ENCODE measurements around the gene NUP188. TPM values are rescaled to one million over a fixed set of nuclear protein-coding genes. Genes with fewer than 3 reads are reported as not detected.

NUP188 gene
- total RNA-seq, 1 experiment from 2014 or later: 98.9 TPM

DNA sequence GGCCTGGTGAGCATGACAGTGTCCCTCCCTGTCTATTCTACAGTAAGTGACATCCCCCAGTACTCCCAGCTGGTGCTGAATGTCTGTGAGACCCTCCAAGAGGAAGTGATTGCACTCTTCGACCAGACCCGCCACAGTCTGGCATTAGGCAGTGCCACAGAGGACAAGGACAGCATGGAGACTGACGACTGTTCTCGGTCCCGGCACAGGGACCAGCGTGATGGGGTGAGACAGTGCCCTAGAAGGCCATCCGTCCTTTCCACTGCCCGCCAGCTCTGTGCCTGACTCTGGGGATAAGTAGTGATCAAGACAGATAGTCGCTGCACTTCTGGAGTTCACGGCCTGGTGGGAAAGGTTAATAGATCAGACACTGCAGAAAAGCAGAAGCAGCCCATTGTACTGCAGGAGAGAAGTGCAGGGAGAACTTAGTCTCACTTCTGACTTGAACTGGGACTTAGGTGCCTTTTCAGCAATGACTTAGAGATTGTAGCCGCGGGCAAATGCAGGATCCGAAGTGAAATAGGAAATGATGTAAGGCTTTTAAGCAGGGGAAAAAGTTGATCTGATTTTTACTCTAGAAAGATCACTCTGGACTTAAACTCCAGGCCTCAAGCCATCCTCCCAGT lies 52.2 kb downstream of the NUP188 start:
- no peak overlapping the region; the same call in 1 of the 2 replicates for H3K27ac Mint-ChIP-seq
- DNase-seq (ENCODE audit: low spot score) (no peak), ATAC-seq (no peak)
- ChIA-PET CTCF (interaction anchor here (1.1 kb wide), 1 partner anchor 72 kb away, joined by 3 read pairs; no protein-coding TSS in a partner anchor), POLR2A (no interaction called here)
- no peaks in the 10 kb centered on the region for H3K9me3 Mint-ChIP-seq
- H3K27me3 Mint-ChIP-seq (ENCODE audit: low read depth): no peaks in the 10 kb centered on the region
- H3K4me1 Mint-ChIP-seq: no peaks in the 10 kb centered on the region
- H3K4me3 Mint-ChIP-seq: no peak overlapping the region
- H3K36me3 Mint-ChIP-seq: peaks cover 81% of the 10 kb centered on the region
- TF ChIP-seq, protein P1, sequence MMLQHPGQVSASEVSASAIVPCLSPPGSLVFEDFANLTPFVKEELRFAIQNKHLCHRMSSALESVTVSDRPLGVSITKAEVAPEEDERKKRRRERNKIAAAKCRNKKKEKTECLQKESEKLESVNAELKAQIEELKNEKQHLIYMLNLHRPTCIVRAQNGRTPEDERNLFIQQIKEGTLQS (CRISPR knock-in tag; conservative IDR thresholded peaks at IDR 0.05): no peak
- TF ChIP-seq, protein P2, sequence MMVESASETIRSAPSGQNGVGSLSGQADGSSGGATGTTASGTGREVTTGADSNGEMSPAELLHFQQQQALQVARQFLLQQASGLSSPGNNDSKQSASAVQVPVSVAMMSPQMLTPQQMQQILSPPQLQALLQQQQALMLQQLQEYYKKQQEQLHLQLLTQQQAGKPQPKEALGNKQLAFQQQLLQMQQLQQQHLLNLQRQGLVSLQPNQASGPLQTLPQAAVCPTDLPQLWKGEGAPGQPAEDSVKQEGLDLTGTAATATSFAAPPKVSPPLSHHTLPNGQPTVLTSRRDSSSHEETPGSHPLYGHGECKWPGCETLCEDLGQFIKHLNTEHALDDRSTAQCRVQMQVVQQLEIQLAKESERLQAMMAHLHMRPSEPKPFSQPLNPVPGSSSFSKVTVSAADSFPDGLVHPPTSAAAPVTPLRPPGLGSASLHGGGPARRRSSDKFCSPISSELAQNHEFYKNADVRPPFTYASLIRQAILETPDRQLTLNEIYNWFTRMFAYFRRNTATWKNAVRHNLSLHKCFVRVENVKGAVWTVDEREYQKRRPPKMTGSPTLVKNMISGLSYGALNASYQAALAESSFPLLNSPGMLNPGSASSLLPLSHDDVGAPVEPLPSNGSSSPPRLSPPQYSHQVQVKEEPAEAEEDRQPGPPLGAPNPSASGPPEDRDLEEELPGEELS (CRISPR knock-in tag; IDR thresholded peaks at IDR 0.05): no peak
- no peak for TF ChIP-seq USF1 (CRISPR knock-in tag; IDR thresholded peaks at IDR 0.05)
- TF ChIP-seq ZNF121 (CRISPR knock-in tag; IDR thresholded peaks at IDR 0.05): no peak
- no peak for TF ChIP-seq ELF4 (CRISPR knock-in tag; IDR thresholded peaks at IDR 0.05; ENCODE audit: low read depth)
- TF ChIP-seq IRF2 (CRISPR knock-in tag; IDR thresholded peaks at IDR 0.05; ENCODE audit: borderline replicate concordance, low read depth): no peak
- no peak for TF ChIP-seq PRDM15 (CRISPR knock-in tag; IDR thresholded peaks at IDR 0.05)
- TF ChIP-seq, protein P3, sequence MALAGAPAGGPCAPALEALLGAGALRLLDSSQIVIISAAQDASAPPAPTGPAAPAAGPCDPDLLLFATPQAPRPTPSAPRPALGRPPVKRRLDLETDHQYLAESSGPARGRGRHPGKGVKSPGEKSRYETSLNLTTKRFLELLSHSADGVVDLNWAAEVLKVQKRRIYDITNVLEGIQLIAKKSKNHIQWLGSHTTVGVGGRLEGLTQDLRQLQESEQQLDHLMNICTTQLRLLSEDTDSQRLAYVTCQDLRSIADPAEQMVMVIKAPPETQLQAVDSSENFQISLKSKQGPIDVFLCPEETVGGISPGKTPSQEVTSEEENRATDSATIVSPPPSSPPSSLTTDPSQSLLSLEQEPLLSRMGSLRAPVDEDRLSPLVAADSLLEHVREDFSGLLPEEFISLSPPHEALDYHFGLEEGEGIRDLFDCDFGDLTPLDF (CRISPR knock-in tag; IDR thresholded peaks at IDR 0.05): no peak
- TF ChIP-seq PREB (CRISPR knock-in tag; IDR thresholded peaks at IDR 0.05; ENCODE audit: borderline replicate concordance): no peak
- no peak for TF ChIP-seq SP1 (CRISPR knock-in tag; conservative IDR thresholded peaks at IDR 0.05)
- TF ChIP-seq ARID4B (CRISPR knock-in tag; IDR thresholded peaks at IDR 0.05; ENCODE audit: borderline replicate concordance): no peak
- no peak for TF ChIP-seq RORB (CRISPR knock-in tag; IDR thresholded peaks at IDR 0.05)
- TF ChIP-seq PRRX2 (CRISPR knock-in tag; IDR thresholded peaks at IDR 0.05): no peak
- TF ChIP-seq MAX (CRISPR knock-in tag; IDR thresholded peaks at IDR 0.05): no peak
- no peak for TF ChIP-seq ZNF281 (CRISPR knock-in tag; IDR thresholded peaks at IDR 0.05)
- TF ChIP-seq, protein P4, sequence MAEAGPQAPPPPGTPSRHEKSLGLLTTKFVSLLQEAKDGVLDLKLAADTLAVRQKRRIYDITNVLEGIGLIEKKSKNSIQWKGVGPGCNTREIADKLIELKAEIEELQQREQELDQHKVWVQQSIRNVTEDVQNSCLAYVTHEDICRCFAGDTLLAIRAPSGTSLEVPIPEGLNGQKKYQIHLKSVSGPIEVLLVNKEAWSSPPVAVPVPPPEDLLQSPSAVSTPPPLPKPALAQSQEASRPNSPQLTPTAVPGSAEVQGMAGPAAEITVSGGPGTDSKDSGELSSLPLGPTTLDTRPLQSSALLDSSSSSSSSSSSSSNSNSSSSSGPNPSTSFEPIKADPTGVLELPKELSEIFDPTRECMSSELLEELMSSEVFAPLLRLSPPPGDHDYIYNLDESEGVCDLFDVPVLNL (CRISPR knock-in tag; IDR thresholded peaks at IDR 0.05; ENCODE audit: borderline replicate concordance, low read depth): no peak

Measured in WTC11 (cell line).